Loucy (cell line): ENCODE data around the gene VILL.

Source experiments
- CTCF ChIP-seq: fragments of 200-600 bp; sonication (generic); conservative IDR thresholded peaks from 2 replicates; pipeline ENCODE4 v1.5.1; 2014; ENCODE audit warnings: mild to moderate bottlenecking, antibody characterized with exemption, low read length
- EZH2phosphoT487 ChIP-seq: fragments of 200-600 bp; IDR thresholded peaks from 2 replicates; pipeline ENCODE4 v1.6.1; 2018; ENCODE audit warnings: antibody characterized with exemption, mild to moderate bottlenecking, moderate library complexity, borderline replicate concordance

GRCh38 chr3:37941608-37942508 is 48.7 kb upstream of the VILL start:
- TF ChIP-seq CTCF (no peak), EZH2phosphoT487 (no peak)
